KMS-11 (cell line): ENCODE measurements around the gene ASB18.
"Not testable (repeated sequence)": the region's sequence is repeated elsewhere in the genome, so short reads cannot be mapped to it uniquely, and the experiment has no call there.

Experiments used
- H2AFZ ChIP-seq: fragments of 200-600 bp; sonication (generic); 2 replicates; pipeline ENCODE4 v1.6.1; 2016; ENCODE audit warnings: antibody characterized with exemption, mixed run types, low read depth
- H3K27ac ChIP-seq: fragments of 200-600 bp; sonication (generic); 2 replicates; pipeline ENCODE4 v1.6.1; 2016; ENCODE audit warnings: mild to moderate bottlenecking, mixed run types
- H3K27me3 ChIP-seq: fragments of 200-600 bp; sonication (generic); 2 replicates; pipeline ENCODE4 v1.6.1; 2017; ENCODE audit warnings: mild to moderate bottlenecking, low read depth, mixed run types, moderate library complexity; ENCODE audit not compliant: insufficient read depth
- H3K36me3 ChIP-seq: fragments of 200-600 bp; sonication (generic); 2 replicates; pipeline ENCODE4 v1.6.1; 2017; ENCODE audit warnings: mild to moderate bottlenecking, mixed run types; ENCODE audit not compliant: insufficient read depth
- H3K4me1 ChIP-seq: fragments of 200-600 bp; sonication (generic); 2 replicates; pipeline ENCODE4 v1.6.1; 2016; ENCODE audit warnings: mild to moderate bottlenecking, low read depth, mixed run types; ENCODE audit not compliant: poor library complexity, severe bottlenecking
- H3K4me2 ChIP-seq: fragments of 200-600 bp; sonication (generic); 2 replicates; pipeline ENCODE4 v1.7.0; 2016; ENCODE audit warnings: mild to moderate bottlenecking, mixed run types
- H3K4me3 ChIP-seq: fragments of 200-600 bp; sonication (generic); IDR thresholded peaks from 2 replicates; pipeline ENCODE4 v1.6.1; 2017; ENCODE audit warnings: low read depth, low read length, mixed read lengths; ENCODE audit not compliant: insufficient read depth
- H3K79me2 ChIP-seq: fragments of 200-600 bp; sonication (generic); 2 replicates; pipeline ENCODE4 v1.6.1; 2016; ENCODE audit warnings: low read depth, mixed run types; ENCODE audit not compliant: insufficient read depth
- H3K9ac ChIP-seq: fragments of 200-600 bp; sonication (generic); 2 replicates; pipeline ENCODE4 v1.6.1; 2016; ENCODE audit warnings: mild to moderate bottlenecking, mixed run types
- H4K20me1 ChIP-seq: fragments of 200-600 bp; sonication (generic); 2 replicates; pipeline ENCODE4 v1.6.1; 2016; ENCODE audit warnings: mild to moderate bottlenecking, mixed run types; ENCODE audit not compliant: insufficient read depth
- CTCF ChIP-seq: fragments of 200-600 bp; sonication (generic); conservative IDR thresholded peaks from 2 replicates; pipeline ENCODE4 v1.6.1; 2017; ENCODE audit warnings: low read depth, mild to moderate bottlenecking, antibody characterized with exemption, low read length, moderate library complexity, mixed read lengths

Gene ASB18

DNA sequence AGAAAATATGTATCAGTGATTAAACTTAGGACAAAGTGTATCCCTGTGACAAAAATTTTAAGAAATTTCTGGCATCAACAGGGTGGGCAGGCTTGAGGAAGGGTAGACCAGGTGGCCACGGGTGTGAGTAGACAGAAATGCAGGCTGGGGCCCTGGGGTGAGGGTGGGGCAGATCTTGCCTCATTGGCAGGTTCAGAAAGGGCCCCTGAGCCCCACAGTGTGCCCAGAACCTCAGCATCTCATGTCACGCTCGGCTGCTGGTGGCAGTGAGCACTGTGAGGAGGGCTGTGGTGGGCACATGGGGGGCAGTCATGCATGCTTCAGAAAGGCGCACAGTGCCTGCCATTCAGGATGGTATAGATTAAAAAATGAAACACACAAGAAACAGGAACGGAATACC lies 7.6 kb upstream of the ASB18 start:
- TF ChIP-seq CTCF, result no peak
- Histone ChIP-seq H3K4me2 (no peak overlapping the region), H3K36me3 (no peaks in the 10 kb centered on the region), H3K9ac (no peak overlapping the region), H3K27ac (no peak overlapping the region), H4K20me1 (no peaks in the 10 kb centered on the region), H3K4me1 (no peaks in the 10 kb centered on the region), H3K4me3 (no peak overlapping the region), H3K79me2 (no peaks in the 10 kb centered on the region), H3K27me3 (no peaks in the 10 kb centered on the region), H2AFZ (no peak overlapping the region)

DNA sequence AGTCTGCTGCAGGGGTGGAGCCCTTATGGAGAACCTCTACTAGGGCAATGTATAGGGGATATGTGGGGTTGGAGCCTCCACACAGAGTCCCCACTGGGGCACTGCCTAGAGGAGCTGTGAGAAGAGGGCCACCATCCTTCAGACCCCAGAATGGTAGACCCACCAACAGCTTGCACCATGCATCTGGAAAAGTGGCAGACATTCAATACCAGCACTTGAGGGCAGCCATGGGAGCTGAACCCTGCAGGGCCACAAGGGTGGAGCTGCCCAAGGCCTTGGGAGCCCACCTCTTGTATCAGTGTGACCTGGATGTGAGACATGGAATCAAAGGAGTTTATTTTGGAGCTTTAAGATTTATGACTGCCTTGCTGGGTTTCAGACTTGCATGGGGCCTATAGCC lies 5.7 kb upstream of the ASB18 start:
- not testable (repeated sequence) for H3K4me1 ChIP-seq, H3K27ac ChIP-seq, H3K9ac ChIP-seq, H3K36me3 ChIP-seq, H3K79me2 ChIP-seq, H4K20me1 ChIP-seq, H3K27me3 ChIP-seq, H2AFZ ChIP-seq, H3K4me2 ChIP-seq, H3K4me3 ChIP-seq

- Histone ChIP-seq H3K4me1 (no peaks in the 10 kb centered on the region), H3K27ac (no peak overlapping the region), H3K4me3 (no peak overlapping the region), H3K36me3 (no peaks in the 10 kb centered on the region), H3K9ac (no peak overlapping the region), H2AFZ (no peak overlapping the region), H3K4me2 (no peak overlapping the region), H3K27me3 (no peaks in the 10 kb centered on the region), H4K20me1 (no peaks in the 10 kb centered on the region), H3K79me2 (no peaks in the 10 kb centered on the region)
- no peak for TF ChIP-seq CTCF
Observed at GRCh38 chr2:236265675-236266074, 1.5 kb upstream of the ASB18 start.

DNA sequence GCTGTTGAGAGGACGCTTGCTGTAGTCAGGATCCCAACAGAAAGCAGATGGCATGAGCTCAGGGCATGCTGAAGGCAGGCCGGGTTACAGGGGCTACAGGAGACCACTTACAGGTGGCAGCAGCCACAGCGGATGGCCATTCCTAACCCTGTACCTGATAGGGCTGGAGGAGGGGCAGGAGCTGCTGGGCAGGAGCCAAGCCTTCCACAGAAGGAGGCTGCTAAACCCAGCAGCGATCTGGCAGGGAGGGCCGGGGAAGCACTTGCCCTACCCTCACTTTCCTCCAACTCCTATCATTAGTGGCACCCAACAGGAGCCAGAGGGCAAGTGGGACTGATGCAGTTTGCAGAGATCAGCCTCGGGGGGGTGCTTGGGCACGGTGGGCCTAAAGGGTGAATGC lies 2.0 kb downstream of the ASB18 start:
- H3K4me3 ChIP-seq, result no peak overlapping the region
- no peak overlapping the region for H3K27ac ChIP-seq
- H4K20me1 ChIP-seq, result no peaks in the 10 kb centered on the region
- H2AFZ ChIP-seq, result no peak overlapping the region
- no peak for TF ChIP-seq CTCF
- no peak overlapping the region for H3K9ac ChIP-seq
- no peaks in the 10 kb centered on the region for H3K79me2 ChIP-seq
- H3K4me2 ChIP-seq, result no peak overlapping the region
- H3K36me3 ChIP-seq, result no peaks in the 10 kb centered on the region
- no peaks in the 10 kb centered on the region for H3K4me1 ChIP-seq
- H3K27me3 ChIP-seq, result no peaks in the 10 kb centered on the region

- Histone ChIP-seq H4K20me1 (no peaks in the 10 kb centered on the region), H3K27ac (no peak overlapping the region), H3K4me3 (no peak overlapping the region), H3K27me3 (no peaks in the 10 kb centered on the region), H3K9ac (no peak overlapping the region), H3K79me2 (no peaks in the 10 kb centered on the region), H3K4me1 (no peaks in the 10 kb centered on the region), H3K4me2 (no peak overlapping the region), H2AFZ (no peak overlapping the region), H3K36me3 (no peaks in the 10 kb centered on the region)
- TF ChIP-seq CTCF, result no peak
Observed at GRCh38 chr2:236261452-236261851, 2.8 kb downstream of the ASB18 start.
